ENCODE results near the gene SLC19A1.

GRCh38 chr21:45575304-45575992 is 33.2 kb upstream of the SLC19A1 start:
- TF ChIP-seq POLR2A (IDR thresholded peaks at IDR 0.05) (no peak), CTCF (IDR thresholded peaks at IDR 0.05) (no peak), EP300 (IDR thresholded peaks at IDR 0.05) (no peak)

All from tibial nerve (tissue), 4 donors.